Stimulated activated CD4-positive, alpha-beta T cell treated with anti-CD3 and anti-CD28 coated beads, Interleukin-1b, Interleukin-23, amount 100 ng/mL, for 24 hours (primary cell): ENCODE results near the gene EPB41L5.
"Not testable (repeated sequence)": the region's sequence is repeated elsewhere in the genome, so short reads cannot be mapped to it uniquely, and the experiment has no call there.

Source experiments
- DNase-seq, 4 experiments: peaks; one replicate each; pipeline ENCODE4 v3.0.0-alpha.2; 2020; ENCODE audit warnings: low read depth in 4 of 4, low spot score in 1 of 4

Gene EPB41L5

DNA sequence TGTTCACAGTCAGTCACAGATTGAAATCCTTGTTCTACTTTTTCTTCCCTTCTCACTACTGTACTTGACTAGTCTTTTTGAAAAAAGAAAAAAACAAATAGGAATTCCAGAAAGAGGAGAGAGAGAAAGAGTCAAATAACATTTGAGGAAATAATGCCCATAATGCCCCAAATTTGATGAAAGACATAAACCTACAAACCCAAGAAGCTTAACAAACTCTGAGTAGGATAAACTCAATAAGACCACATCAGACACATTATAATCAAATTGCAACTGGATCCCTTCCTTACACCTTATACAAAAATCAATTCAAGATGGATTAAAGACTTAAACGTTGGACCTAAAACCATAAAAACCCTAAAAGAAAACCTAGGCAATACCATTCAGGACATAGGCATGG lies 179.4 kb downstream of the EPB41L5 start:
- no peak for DNase-seq

DNA sequence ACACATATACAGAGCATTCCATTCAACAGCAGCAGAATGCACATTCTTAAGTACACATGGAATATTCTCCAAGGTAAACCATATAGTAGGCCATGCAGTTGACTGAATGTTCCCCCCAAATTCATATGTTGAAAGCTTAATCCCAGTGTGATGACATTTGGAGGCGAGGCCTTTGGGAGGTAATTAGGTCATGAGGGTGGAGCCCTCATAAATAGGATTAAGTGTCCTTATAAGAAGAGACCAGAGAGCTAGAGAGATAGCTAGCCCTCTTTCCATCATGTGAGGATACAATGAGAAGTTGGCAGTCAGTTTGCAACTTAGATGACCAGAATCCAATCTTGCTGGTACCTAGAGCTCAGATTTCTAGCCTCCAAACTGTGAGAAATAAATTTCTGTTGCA lies 182.7 kb downstream of the EPB41L5 start:
- DNase-seq = no peak

DNA sequence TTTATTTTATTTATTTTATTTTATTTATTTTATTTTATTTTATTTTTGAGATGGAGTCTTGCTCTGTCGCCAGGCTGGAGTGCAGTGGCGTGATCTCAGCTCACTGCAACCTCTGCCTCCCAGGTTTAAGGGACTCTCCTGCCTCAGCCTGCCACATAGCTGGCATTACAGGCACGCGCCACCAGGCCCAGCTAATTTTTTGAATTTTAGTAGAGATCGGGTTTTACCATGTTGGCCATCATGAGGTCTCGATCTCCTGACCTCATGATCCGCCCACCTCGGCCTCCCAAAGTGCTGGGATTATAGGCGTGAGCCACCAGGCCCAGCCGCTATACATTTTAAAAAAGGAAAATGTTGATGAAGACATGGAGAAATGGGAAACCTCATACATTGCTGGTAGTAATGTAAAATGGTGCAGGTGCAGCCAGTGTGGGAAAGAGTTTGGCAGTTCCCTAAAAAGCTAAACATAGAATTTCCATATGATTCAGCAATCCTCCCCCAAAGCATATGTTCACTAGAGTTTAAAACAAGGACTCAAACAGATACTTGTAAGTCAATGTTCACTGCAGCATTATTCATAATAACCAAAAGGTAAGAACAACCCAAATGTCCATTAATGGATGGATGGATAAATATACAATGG lies 187.1 kb downstream of the EPB41L5 start:
- not testable (repeated sequence) for DNase-seq

DNA sequence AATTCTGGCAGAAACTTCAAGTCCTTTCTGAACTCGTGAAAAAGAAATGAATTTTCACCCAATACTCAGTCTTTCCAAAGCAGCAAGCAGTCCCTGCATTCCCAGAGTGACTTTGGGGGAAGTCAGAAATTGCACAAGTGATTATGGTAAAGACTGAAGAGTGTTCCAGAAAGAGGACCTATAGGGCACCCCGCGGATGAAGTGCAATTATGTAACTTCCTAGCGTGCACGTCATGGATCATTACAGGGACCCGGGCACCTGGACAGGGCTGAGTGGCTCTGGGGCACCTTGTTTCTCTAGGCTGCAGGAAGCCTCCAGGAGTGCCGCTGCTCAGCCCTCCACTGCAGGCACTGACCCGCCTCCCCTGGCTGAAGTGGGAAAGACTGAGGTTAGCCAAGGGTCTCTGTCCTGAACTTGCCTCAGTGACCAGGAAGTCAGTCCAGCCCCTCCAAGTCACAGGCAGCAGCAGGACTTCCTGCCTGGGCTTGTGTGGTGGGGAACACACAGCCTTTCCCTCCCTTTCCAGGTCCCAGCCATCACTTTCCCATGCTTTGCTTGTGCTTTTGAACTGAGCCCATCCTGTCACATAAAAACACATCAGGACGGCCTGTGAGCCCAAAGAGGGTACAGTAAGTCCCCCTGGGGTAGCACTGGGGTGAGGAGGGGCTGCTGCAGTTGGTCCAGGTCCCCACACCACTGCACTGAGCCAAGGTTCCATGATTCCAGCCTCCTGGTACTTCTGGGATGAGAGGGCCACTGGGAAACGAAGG lies 190.6 kb downstream of the EPB41L5 start:
- DNase-seq = no peak

DNA sequence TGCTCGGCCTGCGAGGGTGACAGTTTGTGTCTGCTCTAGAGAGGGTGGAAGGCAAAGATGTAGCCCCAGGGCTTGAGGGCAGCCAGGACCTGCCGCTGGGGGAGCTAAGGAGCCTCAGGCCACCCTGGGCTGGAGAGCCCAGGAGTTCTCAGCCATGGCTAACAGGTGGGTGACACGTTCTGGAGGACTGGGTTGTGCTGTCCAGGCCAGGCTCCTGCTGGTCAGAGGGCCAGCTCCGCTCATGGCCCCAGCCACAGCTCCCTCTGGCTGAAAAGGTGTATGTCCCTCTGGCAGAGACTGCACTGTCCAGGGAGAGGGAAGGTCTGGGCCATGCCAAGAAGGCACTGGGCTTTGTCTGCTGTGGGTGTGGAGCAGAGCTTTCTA lies 191.1 kb downstream of the EPB41L5 start:
- DNase-seq = no peak

DNA sequence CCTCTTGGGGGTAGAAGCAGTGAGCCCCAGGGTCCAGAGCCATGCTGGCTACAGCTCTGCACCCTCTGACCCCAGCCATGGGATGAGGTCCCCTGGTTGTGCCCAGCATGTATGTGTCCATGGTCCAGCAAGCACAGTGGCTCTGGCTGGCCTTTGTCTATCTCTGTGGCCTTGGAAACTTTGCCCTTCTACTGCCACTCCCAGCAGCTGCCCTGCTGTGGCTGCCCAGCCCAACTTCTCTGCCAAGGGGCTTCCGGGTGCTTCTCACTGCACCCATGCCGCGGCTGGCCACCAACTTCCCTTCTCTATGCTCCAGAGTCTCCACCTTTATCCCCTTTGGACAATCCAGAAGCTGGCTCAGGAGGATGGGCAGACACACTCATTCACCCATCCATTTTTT lies 191.5 kb downstream of the EPB41L5 start:
- no peak for DNase-seq

DNA sequence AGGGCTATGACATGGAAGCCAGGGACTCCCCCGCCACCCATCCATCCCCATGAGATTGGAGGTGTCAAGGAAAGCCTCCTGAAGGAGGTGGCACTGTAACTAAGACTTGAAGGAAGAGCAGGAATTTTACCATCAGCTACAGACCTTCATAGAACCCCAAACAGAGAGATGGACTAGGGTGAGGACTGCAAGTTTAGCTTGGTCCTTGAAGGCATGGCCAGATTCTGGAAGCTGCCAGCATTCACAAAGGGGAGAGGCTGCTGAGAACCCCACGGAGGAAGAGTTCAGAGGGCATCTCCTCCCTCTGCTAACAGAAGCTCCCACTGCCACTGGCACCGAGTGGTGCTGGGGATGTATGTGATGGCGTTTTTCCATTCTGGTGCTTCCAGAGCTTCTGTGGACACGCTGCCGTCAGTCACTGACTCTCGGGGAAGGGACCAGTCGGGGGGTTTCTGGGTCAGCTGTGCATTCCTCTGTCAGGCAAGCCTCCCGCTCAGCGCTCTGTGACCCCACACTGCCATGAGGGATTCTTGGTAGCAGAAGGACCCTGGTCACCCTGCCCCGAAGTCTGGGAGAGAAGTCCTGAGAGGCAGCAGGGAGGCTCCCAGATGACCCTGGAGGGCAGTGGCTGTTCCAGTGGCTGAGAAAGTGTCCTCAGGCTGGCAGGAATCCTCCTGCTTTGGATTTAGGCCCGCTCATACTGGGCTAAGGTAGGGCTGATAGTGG lies 192.2 kb downstream of the EPB41L5 start:
- no peak for DNase-seq

DNA sequence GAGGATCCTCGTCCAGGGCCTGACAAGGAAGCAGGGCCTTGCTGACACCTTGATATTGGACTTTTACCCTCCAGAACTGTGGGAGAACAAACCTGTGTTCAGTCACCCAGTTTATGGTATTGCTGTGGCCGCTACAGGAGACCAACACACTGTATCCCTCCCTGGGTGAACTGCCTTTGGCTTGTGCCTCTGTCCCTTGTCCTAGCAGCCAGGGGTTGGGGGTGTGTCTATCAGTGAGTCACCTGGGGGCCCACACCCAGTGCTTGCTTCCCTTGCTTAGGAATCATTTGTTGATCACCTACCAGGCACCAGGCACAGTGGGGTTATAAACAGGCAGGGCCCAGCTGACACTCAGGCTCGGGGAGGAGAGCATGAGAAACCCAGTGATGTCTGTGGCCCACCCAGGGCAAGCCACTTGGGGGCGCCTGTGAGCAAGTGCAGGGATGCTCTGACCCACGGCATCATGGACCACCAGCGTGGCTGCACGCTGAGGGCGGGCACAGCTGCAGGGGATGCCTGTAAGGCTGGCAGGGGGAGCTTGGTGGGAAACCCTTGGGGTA lies 193.2 kb downstream of the EPB41L5 start:
- DNase-seq = peak in 1 of 4 experiments; percentile 34

DNA sequence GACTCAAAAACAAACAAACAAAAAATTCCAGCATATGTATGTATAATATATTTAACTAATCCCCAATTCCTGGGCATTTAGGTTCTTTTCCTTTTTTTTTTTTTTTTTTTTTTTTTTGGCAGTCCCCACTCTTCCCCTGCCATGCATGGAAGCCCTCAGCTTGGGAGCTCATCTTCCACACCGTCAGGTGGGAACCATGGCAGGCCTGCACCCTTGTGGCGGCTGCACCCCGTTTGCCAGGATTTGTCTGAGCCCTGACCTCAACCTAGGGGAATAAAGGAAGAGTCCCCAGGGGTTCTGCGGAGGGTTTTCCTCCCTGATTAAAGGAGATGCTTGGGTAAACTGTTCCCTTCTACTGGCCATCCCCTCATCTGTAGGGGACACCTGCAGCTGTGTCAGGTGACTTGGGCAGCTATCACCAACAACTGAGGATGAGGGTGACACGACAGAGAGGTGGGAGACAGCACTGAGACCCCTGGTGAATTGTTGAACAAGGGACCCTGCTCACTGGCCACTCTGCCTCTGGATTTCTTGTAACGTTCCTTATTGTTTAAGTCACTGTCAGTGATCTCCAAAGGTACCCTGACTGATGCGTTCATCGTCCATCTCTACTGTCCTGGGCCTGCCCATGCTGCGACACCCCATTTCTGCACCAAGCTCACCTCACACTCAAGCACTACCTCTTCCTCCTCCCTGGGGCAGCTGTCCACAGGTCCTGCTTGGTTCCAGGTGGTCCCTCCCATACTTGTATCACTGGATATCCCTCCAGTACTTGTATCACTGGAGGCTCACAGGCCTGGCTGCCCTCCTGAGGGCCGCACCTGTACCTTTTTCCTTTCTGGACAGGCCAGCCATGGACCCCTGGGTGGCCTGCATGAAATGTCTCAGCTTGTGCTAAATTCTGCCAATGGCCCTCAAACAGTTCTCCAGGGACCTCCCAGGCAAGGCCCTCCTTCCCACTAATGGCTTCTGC lies 195.8 kb downstream of the EPB41L5 start:
- DNase-seq = no peak

DNA sequence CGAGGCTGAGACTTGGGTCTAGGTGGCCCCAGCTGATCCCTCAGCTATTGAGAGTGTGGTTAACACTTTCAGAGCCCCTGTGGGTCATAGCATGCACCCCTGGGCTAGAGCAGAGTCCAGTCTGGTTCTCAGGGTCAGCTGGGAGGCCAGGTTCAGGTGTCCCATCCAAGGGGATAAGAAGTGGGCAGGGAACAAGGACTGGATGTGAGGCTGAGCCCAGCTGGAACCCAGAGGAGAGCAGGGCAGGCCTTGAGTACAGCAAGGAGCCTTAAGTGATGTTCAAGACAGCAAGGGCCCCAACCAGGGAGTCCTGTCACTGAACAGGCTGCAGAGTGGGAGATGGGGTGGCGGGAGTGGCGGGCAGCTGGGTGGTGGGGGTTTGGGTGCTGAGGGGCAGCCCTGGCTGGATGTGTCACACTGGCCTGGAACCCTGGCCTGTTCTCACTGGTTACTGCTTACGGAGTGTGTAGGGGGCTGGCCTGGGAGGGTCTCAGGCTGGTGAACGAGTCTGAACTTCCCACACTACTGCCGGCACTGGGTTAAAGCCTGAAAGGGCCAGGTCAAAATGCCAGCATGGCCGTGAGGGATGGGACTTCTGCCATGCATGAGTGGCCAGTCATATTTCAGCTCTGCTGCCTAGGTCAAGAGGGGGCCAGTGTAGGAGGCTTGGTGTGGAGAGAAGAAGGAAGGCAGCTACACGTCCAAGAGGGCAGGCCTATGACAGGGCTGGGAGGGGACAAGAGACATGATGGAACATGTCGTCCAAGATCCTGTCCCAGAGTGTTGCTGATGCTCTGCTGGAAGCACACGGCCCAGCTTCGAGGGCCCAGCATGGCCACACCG lies 196.8 kb downstream of the EPB41L5 start:
- DNase-seq = no peak

DNA sequence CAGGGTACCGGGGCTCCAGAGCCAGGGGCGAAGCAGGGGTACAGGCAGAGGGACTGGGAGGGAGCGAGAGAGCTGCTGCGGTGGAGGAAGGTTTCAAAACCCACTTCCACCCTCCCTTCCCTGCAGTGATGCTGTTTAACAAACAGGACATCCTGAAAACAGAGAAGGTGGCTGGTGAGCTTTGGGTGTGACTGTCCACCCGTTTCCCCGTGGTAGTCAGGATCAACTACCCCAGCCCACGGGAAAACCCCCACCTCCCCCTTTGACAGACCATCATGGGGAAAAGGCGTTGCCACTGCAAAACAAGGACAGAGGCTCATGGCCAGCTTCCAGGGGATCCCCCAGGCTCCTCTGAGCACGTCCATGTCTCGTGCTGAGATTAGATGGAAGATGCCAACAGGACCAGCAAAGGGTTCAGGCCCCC lies 197.4 kb downstream of the EPB41L5 start:
- no peak for DNase-seq

DNA sequence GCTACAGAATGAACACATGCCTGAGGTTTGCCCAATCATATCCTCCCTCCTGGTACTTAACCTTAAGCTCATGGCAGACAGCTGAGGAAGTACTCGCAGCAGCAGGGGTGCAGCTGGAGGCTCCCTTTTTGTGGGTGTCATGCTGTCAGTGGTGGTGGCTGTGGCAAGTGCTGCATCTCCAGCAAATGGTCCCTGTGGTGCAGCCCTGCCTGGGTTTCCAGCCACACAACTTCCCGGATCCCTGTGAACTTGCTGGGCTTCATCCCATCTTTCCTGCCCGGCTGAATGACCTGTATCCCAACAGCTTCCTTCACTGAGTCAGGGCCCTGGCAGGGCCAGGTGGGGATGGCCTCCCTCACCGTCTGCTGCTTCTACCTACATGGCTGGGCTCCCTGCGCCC lies 205.3 kb downstream of the EPB41L5 start:
- no peak for DNase-seq

DNA sequence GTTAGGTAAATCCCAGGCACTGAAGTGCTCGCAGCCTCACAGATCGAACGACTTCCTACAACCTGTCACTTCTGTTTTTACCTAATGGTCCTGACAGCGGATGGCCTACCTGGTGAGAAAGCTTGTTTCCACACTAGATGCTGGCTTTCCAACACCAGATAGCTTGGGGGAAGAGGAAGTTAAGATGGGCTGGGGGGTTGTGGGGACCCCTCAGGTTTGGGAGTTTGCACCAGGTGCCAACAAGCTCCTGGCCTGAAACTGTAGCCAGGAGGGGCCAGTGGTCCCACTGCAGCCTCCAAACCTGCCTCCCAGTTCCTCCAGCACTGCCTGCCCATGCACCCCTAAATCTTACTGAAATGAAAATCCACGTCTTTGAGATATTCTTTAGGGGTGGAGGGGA lies 206.4 kb downstream of the EPB41L5 start:
- no peak for DNase-seq

DNA sequence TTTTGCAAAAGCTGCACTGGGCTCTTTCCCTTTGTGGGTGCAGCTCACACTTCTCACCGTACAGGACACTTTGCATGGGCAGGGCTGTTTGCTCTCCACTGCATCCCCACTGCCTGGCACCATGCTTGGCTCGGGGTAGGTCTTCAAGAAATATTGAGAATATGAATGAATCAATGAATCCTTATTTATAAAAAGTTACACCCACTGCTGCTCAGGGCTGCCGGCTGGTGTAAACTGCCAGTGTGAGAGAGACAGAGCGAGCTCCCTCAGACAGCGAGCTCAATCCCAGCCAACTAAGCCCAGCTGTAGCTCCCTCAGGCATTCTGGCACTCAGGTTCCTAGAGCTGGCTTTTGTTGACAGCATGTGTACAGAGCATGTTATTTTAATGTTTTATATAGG lies 206.9 kb downstream of the EPB41L5 start:
- DNase-seq = no peak

DNA sequence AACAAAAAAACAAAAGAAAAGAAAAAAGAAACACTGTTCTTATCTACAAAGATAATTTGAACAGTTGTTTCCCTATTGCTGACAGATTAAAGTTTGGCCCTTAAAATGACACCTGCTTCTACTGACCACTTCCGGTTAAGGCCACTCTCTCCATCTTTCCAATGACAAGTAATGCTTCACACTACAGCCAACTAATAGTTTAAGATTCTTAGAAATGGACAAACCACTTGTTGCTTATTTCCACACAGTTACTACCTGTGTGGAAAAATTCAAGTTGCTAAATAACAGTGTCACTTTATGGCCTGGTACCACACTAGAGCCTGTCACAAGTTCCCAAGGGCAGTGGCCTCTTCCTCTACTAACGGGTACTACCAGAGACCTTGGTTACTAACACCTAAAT lies 207.9 kb downstream of the EPB41L5 start:
- DNase-seq = no peak

DNA sequence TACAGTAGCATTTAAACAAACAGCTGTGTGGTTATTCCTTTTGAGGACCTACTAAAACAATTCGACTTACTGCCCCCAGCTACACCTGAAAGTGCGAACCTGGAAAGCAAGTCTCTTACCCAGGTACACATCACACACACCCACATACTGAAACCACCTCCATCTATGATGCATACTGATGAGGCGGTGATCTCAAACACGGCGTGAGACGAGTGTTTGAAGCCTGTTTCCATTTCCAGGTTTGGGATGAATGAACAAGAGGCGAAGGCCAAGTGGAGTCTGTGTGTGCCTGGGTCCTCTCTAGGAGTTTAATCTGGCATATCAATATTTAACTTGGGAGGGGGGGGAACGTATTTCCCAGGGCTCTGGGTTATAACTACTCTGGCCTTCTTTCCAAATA lies 208.7 kb downstream of the EPB41L5 start:
- no peak for DNase-seq

DNA sequence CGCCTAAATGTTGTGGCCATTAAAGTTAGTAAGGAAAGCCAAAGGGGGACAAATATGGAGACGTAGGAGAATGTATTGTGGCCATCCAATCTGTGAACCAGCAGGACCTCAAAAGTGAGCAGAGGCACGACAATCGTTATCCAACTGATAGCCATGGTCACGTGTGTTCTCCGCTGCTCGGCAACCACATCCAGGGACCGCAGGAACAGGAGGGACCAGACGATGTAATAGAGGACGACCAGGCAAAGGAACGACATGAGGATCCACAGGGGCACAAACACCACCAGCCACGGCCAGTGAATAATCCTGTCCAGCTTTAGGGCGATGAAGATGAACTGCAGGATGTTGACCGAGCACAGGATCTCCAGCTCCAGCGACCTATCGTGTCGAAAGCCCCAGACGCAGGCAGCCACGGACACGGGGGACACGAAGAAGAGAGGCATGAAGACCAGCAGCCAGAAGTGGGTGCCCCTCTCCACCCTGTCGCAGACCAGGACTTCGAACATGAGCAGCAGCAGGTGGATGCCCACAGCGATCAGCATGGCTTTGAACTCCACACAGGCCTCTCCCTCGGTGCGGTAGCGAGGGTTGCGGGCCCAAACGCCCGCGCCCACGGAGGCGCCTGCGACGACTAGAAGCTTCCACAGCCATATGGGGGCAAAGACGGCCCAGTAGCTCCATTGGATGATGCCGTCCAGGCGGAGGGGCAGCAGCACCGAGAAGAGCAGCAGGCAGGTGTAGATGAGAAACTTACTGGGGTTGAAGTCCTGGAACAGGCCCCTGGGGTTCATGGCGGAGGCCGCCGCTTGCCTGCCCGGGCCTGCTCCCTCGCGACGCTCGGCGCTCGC lies 209.5 kb downstream of the EPB41L5 start:
- no peak for DNase-seq

DNA sequence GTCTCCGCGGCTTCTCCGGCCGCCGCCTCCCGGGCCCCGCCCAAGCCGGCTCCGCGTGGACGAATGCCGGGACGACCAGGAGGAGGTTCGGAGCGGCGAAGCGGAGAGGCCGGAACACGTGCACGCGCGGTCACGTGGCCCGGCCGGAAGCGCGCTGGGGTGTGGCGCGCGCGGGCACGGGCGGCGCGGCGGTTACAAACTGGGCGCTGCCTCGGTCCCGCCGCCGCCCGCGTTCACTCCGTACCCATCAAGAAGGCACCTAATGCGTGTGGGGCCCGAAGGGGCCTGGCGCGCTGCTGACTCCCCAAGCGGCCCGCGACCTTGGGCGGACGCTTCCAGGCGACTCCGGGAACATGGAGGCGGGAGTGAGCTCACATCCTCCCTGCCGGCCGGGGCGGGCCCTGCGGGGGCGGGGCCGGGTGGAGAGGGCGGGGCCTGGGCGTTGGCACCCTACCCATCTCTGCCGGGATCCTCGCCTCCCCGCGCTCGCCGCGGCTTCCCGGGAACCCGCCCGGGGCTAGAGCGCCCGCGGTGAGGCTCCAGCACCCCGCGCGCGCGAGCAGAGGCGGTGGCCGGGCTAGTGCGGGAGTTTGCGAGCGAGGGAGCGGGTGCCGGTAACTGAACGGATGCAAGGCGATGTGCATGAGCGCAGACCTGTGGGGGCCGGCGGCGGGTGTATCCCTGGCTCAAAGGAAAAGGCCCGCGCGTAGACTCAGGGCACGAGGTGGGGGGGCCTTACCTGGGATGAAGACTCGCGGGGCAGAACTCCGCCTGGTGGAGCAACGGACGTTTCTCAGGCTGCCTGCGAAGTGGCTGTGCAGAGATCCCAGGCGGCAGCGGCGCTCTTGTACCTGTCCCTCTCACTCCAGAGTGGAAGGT lies 210.4 kb downstream of the EPB41L5 start, which contains the start of gene TMEM185B:
Gene TMEM185B, minus strand, starts transcription at position 367 of the 879 bp plus-strand sequence. CDS start 424 bp downstream, outside the sequence.
- DNase-seq = peak; percentile 69 to 91 (median 80)
